Fibroblast of lung (primary cell): Measurements from ENCODE around the gene GPR15LG.

Source experiments
- EZH2 ChIP-seq: IDR thresholded peaks from 2 replicates; pipeline ENCODE4 v1.5.1; 2012; ENCODE audit warnings: low read length, control low read depth, mild to moderate bottlenecking; ENCODE audit errors: missing control alignments
- TF ChIP-seq, protein P1 (sequence below), 2 donors: IDR thresholded peaks in 1 of 2; conservative IDR thresholded peaks in 1 of 2; 1 replicate in 1 of 2; 2 replicates in 1 of 2; pipeline ENCODE4 v1.5.1; 2011 to 2012; ENCODE audit warnings: low read length in 2 of 2, control low read depth in 1 of 2, inconsistent platforms in 1 of 2, low read depth in 1 of 2, mild to moderate bottlenecking in 1 of 2

DNA sequence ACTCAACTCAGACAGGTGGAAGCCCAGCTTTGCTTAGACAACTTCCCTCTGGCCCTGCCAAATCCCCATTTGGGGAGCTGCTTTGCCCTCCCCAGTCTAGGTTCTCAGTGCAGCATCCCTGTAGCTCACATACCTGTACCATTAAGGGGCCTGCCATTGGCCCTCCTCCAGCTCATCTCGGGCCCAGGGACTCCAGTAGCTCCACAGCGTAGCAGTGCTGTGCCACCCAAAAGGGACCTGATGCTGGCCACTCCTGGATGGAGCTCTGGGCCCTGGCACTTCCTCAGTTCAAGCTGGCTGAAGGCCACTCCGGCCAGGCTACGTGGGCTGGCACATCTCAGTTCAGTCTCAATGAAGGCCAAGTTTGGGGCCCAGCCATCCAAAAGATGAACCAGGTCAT, 60.3 kb downstream of the GPR15LG start:
- TF ChIP-seq, protein P1, sequence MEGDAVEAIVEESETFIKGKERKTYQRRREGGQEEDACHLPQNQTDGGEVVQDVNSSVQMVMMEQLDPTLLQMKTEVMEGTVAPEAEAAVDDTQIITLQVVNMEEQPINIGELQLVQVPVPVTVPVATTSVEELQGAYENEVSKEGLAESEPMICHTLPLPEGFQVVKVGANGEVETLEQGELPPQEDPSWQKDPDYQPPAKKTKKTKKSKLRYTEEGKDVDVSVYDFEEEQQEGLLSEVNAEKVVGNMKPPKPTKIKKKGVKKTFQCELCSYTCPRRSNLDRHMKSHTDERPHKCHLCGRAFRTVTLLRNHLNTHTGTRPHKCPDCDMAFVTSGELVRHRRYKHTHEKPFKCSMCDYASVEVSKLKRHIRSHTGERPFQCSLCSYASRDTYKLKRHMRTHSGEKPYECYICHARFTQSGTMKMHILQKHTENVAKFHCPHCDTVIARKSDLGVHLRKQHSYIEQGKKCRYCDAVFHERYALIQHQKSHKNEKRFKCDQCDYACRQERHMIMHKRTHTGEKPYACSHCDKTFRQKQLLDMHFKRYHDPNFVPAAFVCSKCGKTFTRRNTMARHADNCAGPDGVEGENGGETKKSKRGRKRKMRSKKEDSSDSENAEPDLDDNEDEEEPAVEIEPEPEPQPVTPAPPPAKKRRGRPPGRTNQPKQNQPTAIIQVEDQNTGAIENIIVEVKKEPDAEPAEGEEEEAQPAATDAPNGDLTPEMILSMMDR (conservative IDR thresholded peaks at IDR 0.05 in 1 of 2, IDR thresholded peaks at IDR 0.05 in 1 of 2; ENCODE audit: low read depth in 1 of 2, low read length in 2 of 2), result no peak
- TF ChIP-seq EZH2, result no peak
